22Rv1 (cell line): Measurements from ENCODE around the gene SLC16A5.

Experiments used
- H3K27ac ChIP-seq: fragments of 450-650 bp; 2 replicates; pipeline ENCODE4 v1.5.1; 2017
- CTCF ChIP-seq: fragments of 450-650 bp; IDR thresholded peaks from 2 replicates; pipeline ENCODE4 v1.5.1; 2017; ENCODE audit warnings: mild to moderate bottlenecking
- ZFX ChIP-seq: fragments of 450-650 bp; IDR thresholded peaks from 2 replicates; pipeline ENCODE4 v1.6.1; 2017; ENCODE audit warnings: antibody characterized with exemption, borderline replicate concordance

SLC16A5 gene

GRCh38 chr17:75047398-75048098 lies 40.2 kb upstream of the SLC16A5 start:
- TF ChIP-seq ZFX (no peak), CTCF (no peak)
- peak overlapping the region; percentile 85 for H3K27ac ChIP-seq

- TF ChIP-seq CTCF, result no peak
- TF ChIP-seq ZFX, result no peak
- peak overlapping the region; percentile 85 for H3K27ac ChIP-seq
These were observed 39.4 kb upstream of the SLC16A5 start for GRCh38 chr17:75048249-75048878.

GRCh38 chr17:75049057-75049456 lies 38.7 kb upstream of the SLC16A5 start:
- no peak overlapping the region for H3K27ac ChIP-seq

GRCh38 chr17:75049706-75050105 lies 38.0 kb upstream of the SLC16A5 start:
- H3K27ac ChIP-seq, result no peak overlapping the region
- TF ChIP-seq ZFX, result no peak
- no peak for TF ChIP-seq CTCF

More at GRCh38 chr17:75049057-75049456, 38.7 kb upstream of the SLC16A5 start:
- TF ChIP-seq ZFX (no peak), CTCF (no peak)

- TF ChIP-seq ZFX, result no peak
- TF ChIP-seq CTCF, result no peak
- no peak overlapping the region for H3K27ac ChIP-seq
These were observed 35.8 kb upstream of the SLC16A5 start for GRCh38 chr17:75051941-75052340.

- TF ChIP-seq CTCF, result no peak
- TF ChIP-seq ZFX, result no peak
- no peak overlapping the region for H3K27ac ChIP-seq
These were observed 28.1 kb upstream of the SLC16A5 start for GRCh38 chr17:75059369-75060345.
